SK-N-SH treated with all-trans-retinoic acid at 6 μM for 48 hours (cell line): Measurements from ENCODE around the gene UFD1.

Experiments
- ATAC-seq: fragments of 200-7000 bp; cut with Tn5 transposase; 3 replicates; pipeline ENCODE4 v1.9.1; 2020; ENCODE audit warnings: mild to moderate bottlenecking, moderate library complexity
- ARNTL ChIP-seq: fragments of 450-650 bp; formaldehyde crosslinking; IDR thresholded peaks from 2 replicates; pipeline ENCODE4 v1.5.0; 2020; ENCODE audit warnings: low read depth, mild to moderate bottlenecking, moderate library complexity, borderline replicate concordance
- CSDC2 ChIP-seq: fragments of 250-450 bp; sonication (Bioruptor Pico); IDR thresholded peaks from 2 replicates; pipeline ENCODE4 v1.5.0; 2020; ENCODE audit warnings: mild to moderate bottlenecking, moderate library complexity
- ESRRG ChIP-seq: fragments of 250-450 bp; sonication (Bioruptor Pico); IDR thresholded peaks from 2 replicates; pipeline ENCODE4 v1.6.1; 2021; ENCODE audit warnings: mild to moderate bottlenecking
- GLIS3 ChIP-seq: fragments of 250-450 bp; sonication (Bioruptor Pico); IDR thresholded peaks from 2 replicates; pipeline ENCODE4 v1.5.0; 2020; ENCODE audit warnings: mild to moderate bottlenecking, moderate library complexity
- ISL1 ChIP-seq: fragments of 250-450 bp; sonication (Bioruptor Pico); IDR thresholded peaks from 2 replicates; pipeline ENCODE4 v2.1.2; 2022; ENCODE audit warnings: mild to moderate bottlenecking, moderate library complexity
- OSR1 ChIP-seq: fragments of 250-450 bp; sonication (Bioruptor Pico); IDR thresholded peaks from 2 replicates; pipeline ENCODE4 v1.8.0; 2022; ENCODE audit warnings: moderate library complexity, mild to moderate bottlenecking, inconsistent platforms
- PPARA ChIP-seq: fragments of 250-450 bp; sonication (Bioruptor Pico); IDR thresholded peaks from 2 replicates; pipeline ENCODE4 v1.5.0; 2020; ENCODE audit warnings: mild to moderate bottlenecking, borderline replicate concordance
- RARB ChIP-seq: fragments of 250-450 bp; sonication (Bioruptor Pico); IDR thresholded peaks from 2 replicates; pipeline ENCODE4 v1.8.0; 2021; ENCODE audit warnings: mild to moderate bottlenecking, moderate library complexity
- SNAI2 ChIP-seq: fragments of 250-450 bp; sonication (Bioruptor Pico); IDR thresholded peaks from 2 replicates; pipeline ENCODE4 v1.5.0; 2020; ENCODE audit warnings: mild to moderate bottlenecking, moderate library complexity
- TCF4 ChIP-seq: fragments of 250-450 bp; sonication (Bioruptor Pico); IDR thresholded peaks from 2 replicates; pipeline ENCODE4 v1.8.0; 2021; ENCODE audit warnings: mild to moderate bottlenecking, moderate library complexity, borderline replicate concordance
- TOX ChIP-seq: fragments of 250-450 bp; sonication (Bioruptor Pico); IDR thresholded peaks from 2 replicates; pipeline ENCODE4 v1.8.0; 2021; ENCODE audit warnings: mild to moderate bottlenecking, moderate library complexity, borderline replicate concordance
- ZC3H10 ChIP-seq: fragments of 250-450 bp; sonication (Bioruptor Pico); IDR thresholded peaks from 2 replicates; pipeline ENCODE4 v1.5.1; 2021; ENCODE audit warnings: mild to moderate bottlenecking, moderate library complexity
- ZNF70 ChIP-seq: fragments of 450-650 bp; formaldehyde crosslinking; IDR thresholded peaks from 2 replicates; pipeline ENCODE4 v1.5.0; 2020; ENCODE audit warnings: mild to moderate bottlenecking, moderate library complexity
- ZNF8 ChIP-seq: fragments of 450-650 bp; formaldehyde crosslinking; IDR thresholded peaks from 2 replicates; pipeline ENCODE4 v1.5.0; 2020; ENCODE audit warnings: mild to moderate bottlenecking, moderate library complexity
- TF ChIP-seq, protein P1 (sequence below): fragments of 250-450 bp; sonication (Bioruptor Pico); IDR thresholded peaks from 2 replicates; pipeline ENCODE4 v1.5.0; 2020; ENCODE audit warnings: mild to moderate bottlenecking, moderate library complexity
- TF ChIP-seq, protein P2 (sequence below): fragments of 250-450 bp; sonication (Bioruptor Pico); IDR thresholded peaks from 2 replicates; pipeline ENCODE4 v1.5.1; 2020; ENCODE audit warnings: low read depth, mild to moderate bottlenecking, moderate library complexity
- TF ChIP-seq, protein P3 (sequence below): fragments of 250-450 bp; sonication (Bioruptor Pico); IDR thresholded peaks from 2 replicates; pipeline ENCODE4 v1.5.1; 2021; ENCODE audit warnings: mild to moderate bottlenecking, moderate library complexity
- TF ChIP-seq, protein P4 (sequence below): fragments of 250-450 bp; sonication (Bioruptor Pico); IDR thresholded peaks from 2 replicates; pipeline ENCODE4 v1.8.0; 2021; ENCODE audit warnings: low read depth, mild to moderate bottlenecking, moderate library complexity, borderline replicate concordance
- TF ChIP-seq, protein P5 (sequence below): fragments of 250-450 bp; sonication (Bioruptor Pico); IDR thresholded peaks from 2 replicates; pipeline ENCODE4 v1.8.0; 2020; ENCODE audit warnings: mild to moderate bottlenecking, moderate library complexity, borderline replicate concordance

UFD1 gene

DNA sequence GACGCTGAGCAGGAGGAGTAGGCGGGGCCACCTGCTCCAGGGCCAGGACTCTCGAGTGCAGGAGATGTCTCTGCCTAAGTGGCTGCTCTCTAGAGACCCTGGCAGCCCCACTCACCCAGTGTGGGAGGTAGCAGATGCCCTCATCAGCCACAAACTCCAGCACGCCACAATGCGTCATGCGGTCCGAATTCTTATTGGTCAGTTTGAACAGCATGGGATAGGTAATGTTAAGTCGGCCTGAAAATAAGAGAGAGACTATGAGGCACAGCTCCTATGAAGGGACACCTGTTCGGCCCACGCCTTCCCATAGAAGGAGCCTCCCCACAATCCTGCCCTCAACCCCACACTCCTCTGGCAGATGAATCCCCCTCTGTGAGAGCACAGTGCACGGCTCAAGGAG is 7.4 kb downstream of the UFD1 start:
- ATAC-seq = no peak
- TF ChIP-seq, protein P1, sequence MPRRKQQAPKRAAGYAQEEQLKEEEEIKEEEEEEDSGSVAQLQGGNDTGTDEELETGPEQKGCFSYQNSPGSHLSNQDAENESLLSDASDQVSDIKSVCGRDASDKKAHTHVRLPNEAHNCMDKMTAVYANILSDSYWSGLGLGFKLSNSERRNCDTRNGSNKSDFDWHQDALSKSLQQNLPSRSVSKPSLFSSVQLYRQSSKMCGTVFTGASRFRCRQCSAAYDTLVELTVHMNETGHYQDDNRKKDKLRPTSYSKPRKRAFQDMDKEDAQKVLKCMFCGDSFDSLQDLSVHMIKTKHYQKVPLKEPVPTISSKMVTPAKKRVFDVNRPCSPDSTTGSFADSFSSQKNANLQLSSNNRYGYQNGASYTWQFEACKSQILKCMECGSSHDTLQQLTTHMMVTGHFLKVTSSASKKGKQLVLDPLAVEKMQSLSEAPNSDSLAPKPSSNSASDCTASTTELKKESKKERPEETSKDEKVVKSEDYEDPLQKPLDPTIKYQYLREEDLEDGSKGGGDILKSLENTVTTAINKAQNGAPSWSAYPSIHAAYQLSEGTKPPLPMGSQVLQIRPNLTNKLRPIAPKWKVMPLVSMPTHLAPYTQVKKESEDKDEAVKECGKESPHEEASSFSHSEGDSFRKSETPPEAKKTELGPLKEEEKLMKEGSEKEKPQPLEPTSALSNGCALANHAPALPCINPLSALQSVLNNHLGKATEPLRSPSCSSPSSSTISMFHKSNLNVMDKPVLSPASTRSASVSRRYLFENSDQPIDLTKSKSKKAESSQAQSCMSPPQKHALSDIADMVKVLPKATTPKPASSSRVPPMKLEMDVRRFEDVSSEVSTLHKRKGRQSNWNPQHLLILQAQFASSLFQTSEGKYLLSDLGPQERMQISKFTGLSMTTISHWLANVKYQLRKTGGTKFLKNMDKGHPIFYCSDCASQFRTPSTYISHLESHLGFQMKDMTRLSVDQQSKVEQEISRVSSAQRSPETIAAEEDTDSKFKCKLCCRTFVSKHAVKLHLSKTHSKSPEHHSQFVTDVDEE = no peak
- TF ChIP-seq, protein P2, sequence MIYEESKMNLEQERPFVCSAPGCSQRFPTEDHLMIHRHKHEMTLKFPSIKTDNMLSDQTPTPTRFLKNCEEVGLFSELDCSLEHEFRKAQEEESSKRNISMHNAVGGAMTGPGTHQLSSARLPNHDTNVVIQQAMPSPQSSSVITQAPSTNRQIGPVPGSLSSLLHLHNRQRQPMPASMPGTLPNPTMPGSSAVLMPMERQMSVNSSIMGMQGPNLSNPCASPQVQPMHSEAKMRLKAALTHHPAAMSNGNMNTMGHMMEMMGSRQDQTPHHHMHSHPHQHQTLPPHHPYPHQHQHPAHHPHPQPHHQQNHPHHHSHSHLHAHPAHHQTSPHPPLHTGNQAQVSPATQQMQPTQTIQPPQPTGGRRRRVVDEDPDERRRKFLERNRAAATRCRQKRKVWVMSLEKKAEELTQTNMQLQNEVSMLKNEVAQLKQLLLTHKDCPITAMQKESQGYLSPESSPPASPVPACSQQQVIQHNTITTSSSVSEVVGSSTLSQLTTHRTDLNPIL (CRISPR knock-in tag) = no peak
- TF ChIP-seq OSR1 (CRISPR knock-in tag) = no peak

DNA sequence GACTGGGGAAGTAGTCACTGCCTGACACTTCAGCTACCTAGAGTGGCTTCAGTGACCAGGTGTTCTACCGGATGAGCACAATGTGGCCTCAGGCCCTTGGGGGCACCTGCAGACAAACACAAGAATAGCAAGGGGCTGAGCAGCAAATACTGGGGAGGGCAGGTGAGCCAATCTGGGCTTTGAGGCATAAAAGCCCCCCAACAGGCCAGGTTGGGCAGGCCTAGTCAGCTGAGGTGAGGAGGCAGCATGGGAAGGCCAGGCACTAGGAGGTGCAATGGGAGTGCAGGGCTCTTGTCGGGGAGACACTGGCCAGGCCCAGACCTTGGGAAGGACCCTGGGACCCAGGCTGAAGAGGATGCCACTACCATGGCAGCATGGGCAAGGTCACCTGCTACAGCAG is 9.0 kb downstream of the UFD1 start:
- TF ChIP-seq ZNF8 (CRISPR knock-in tag) (no peak), SNAI2 (CRISPR knock-in tag) (no peak), ISL1 (CRISPR knock-in tag) (no peak), PPARA (CRISPR knock-in tag) (no peak), RARB (CRISPR knock-in tag) (no peak), CSDC2 (no peak), TOX (CRISPR knock-in tag) (no peak), ZC3H10 (CRISPR knock-in tag) (no peak), ESRRG (CRISPR knock-in tag) (no peak), TCF4 (no peak), ZNF70 (CRISPR knock-in tag) (no peak), OSR1 (CRISPR knock-in tag) (no peak), ARNTL (CRISPR knock-in tag) (no peak), GLIS3 (CRISPR knock-in tag) (no peak)
- TF ChIP-seq, protein P3, sequence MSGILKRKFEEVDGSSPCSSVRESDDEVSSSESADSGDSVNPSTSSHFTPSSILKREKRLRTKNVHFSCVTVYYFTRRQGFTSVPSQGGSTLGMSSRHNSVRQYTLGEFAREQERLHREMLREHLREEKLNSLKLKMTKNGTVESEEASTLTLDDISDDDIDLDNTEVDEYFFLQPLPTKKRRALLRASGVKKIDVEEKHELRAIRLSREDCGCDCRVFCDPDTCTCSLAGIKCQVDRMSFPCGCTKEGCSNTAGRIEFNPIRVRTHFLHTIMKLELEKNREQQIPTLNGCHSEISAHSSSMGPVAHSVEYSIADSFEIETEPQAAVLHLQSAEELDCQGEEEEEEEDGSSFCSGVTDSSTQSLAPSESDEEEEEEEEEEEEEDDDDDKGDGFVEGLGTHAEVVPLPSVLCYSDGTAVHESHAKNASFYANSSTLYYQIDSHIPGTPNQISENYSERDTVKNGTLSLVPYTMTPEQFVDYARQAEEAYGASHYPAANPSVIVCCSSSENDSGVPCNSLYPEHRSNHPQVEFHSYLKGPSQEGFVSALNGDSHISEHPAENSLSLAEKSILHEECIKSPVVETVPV = no peak
- TF ChIP-seq, protein P2 (CRISPR knock-in tag) = no peak
- TF ChIP-seq, protein P1 = no peak
- TF ChIP-seq, protein P4, sequence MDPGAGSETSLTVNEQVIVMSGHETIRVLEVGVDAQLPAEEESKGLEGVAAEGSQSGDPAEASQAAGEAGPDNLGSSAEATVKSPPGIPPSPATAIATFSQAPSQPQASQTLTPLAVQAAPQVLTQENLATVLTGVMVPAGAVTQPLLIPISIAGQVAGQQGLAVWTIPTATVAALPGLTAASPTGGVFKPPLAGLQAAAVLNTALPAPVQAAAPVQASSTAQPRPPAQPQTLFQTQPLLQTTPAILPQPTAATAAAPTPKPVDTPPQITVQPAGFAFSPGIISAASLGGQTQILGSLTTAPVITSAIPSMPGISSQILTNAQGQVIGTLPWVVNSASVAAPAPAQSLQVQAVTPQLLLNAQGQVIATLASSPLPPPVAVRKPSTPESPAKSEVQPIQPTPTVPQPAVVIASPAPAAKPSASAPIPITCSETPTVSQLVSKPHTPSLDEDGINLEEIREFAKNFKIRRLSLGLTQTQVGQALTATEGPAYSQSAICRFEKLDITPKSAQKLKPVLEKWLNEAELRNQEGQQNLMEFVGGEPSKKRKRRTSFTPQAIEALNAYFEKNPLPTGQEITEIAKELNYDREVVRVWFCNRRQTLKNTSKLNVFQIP (CRISPR knock-in tag) = no peak
- TF ChIP-seq, protein P5, sequence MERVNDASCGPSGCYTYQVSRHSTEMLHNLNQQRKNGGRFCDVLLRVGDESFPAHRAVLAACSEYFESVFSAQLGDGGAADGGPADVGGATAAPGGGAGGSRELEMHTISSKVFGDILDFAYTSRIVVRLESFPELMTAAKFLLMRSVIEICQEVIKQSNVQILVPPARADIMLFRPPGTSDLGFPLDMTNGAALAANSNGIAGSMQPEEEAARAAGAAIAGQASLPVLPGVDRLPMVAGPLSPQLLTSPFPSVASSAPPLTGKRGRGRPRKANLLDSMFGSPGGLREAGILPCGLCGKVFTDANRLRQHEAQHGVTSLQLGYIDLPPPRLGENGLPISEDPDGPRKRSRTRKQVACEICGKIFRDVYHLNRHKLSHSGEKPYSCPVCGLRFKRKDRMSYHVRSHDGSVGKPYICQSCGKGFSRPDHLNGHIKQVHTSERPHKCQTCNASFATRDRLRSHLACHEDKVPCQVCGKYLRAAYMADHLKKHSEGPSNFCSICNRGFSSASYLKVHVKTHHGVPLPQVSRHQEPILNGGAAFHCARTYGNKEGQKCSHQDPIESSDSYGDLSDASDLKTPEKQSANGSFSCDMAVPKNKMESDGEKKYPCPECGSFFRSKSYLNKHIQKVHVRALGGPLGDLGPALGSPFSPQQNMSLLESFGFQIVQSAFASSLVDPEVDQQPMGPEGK (CRISPR knock-in tag) = no peak
- no peak for ATAC-seq
